C4-2B (cell line): ENCODE data around the gene HAPLN2.
A peak's percentile ranks its signal among the peaks of the same experiment; 100 is the strongest.

Source experiments
- H3K27ac ChIP-seq: fragments of 450-650 bp; 2 replicates; pipeline ENCODE4 v1.5.1; 2017
- CTCF ChIP-seq: fragments of 450-650 bp; conservative IDR thresholded peaks from 2 replicates; pipeline ENCODE4 v1.5.1; 2017; ENCODE audit warnings: mild to moderate bottlenecking
- ZFX ChIP-seq: fragments of 450-650 bp; IDR thresholded peaks from 2 replicates; pipeline ENCODE4 v1.6.1; 2017

HAPLN2 gene

GRCh38 chr1:156578055-156578454 is 41.2 kb upstream of the HAPLN2 start:
- TF ChIP-seq CTCF (no peak), ZFX (no peak)
- no peak overlapping the region for H3K27ac ChIP-seq

GRCh38 chr1:156579472-156579871 is 39.7 kb upstream of the HAPLN2 start, which contains the start of gene TTC24:
TTC24 (plus strand) TSS chr1:156579723; CDS start chr1:156581365, 1,642 bp downstream.
- H3K27ac ChIP-seq = no peak within 1 kb of the TSS

GRCh38 chr1:156581661-156582387 is 37.4 kb upstream of the HAPLN2 start:
- no peak for TF ChIP-seq ZFX
- TF ChIP-seq CTCF = no peak
- no peak overlapping the region for H3K27ac ChIP-seq

More at GRCh38 chr1:156579472-156579871, 39.7 kb upstream of the HAPLN2 start, which contains the start of gene TTC24:
- TF ChIP-seq ZFX (no peak), CTCF (no peak)

- no peak overlapping the region for H3K27ac ChIP-seq
- no peak for TF ChIP-seq ZFX
- TF ChIP-seq CTCF = no peak
Measured at GRCh38 chr1:156582388-156583017, 36.7 kb upstream of the HAPLN2 start.

- H3K27ac ChIP-seq = no peak overlapping the region
- TF ChIP-seq ZFX = no peak
- peak; percentile 90 for TF ChIP-seq CTCF
Measured at GRCh38 chr1:156583821-156584622, 35.2 kb upstream of the HAPLN2 start.

- no peak for TF ChIP-seq ZFX
- no peak for TF ChIP-seq CTCF
- H3K27ac ChIP-seq = no peak overlapping the region
Measured at GRCh38 chr1:156584813-156585212, 34.4 kb upstream of the HAPLN2 start.

- TF ChIP-seq CTCF (no peak), ZFX (no peak)
- no peak overlapping the region for H3K27ac ChIP-seq
Measured at GRCh38 chr1:156586323-156586722, 32.9 kb upstream of the HAPLN2 start.
